GM21529 (cell line): ENCODE data around the gene CKAP5.
A peak's percentile ranks its signal among the peaks of the same experiment; 100 is the strongest.

Experiments used
- ATAC-seq: cut with Tn5 transposase; IDR thresholded peaks from one replicate; pipeline ENCODE4 v1.9.1; 2021; ENCODE audit not compliant: unreplicated experiment

The CKAP5 gene

GRCh38 chr11:46701078-46701654 is 144.9 kb downstream of the CKAP5 start:
- ATAC-seq = peak; percentile 0

- ATAC-seq = peak; percentile 92
Observed at GRCh38 chr11:46700241-46701077, 145.6 kb downstream of the CKAP5 start, which contains the start of the genes ARHGAP1 and ZNF408. Gene ARHGAP1 (minus strand): TSS chr11:46700619. CDS start chr11:46696107, 4,512 bp downstream. Gene ZNF408 (plus strand): TSS chr11:46701031. CDS start chr11:46701048, 17 bp downstream.

GRCh38 chr11:46698597-46698996 is 147.5 kb downstream of the CKAP5 start:
- ATAC-seq = no peak

GRCh38 chr11:46697723-46698122 is 148.4 kb downstream of the CKAP5 start:
- no peak for ATAC-seq

GRCh38 chr11:46697303-46697702 is 148.8 kb downstream of the CKAP5 start:
- no peak for ATAC-seq

GRCh38 chr11:46696212-46696558 is 149.9 kb downstream of the CKAP5 start:
- ATAC-seq = no peak

GRCh38 chr11:46695345-46696211 is 150.5 kb downstream of the CKAP5 start:
- ATAC-seq = no peak

GRCh38 chr11:46694607-46695006 is 151.5 kb downstream of the CKAP5 start:
- ATAC-seq = no peak

GRCh38 chr11:46694072-46694471 is 152.0 kb downstream of the CKAP5 start:
- ATAC-seq = no peak

- no peak for ATAC-seq
Observed at GRCh38 chr11:46693597-46694012, 152.5 kb downstream of the CKAP5 start.
